GM12878 (cell line): ENCODE data around the gene TPGS1.

Experiments
- HDAC2 ChIP-seq: fragments of 200-600 bp; sonication (generic); IDR thresholded peaks from 2 replicates; pipeline ENCODE4 v1.6.1; 2017
- JUND ChIP-seq: IDR thresholded peaks from 2 replicates; pipeline ENCODE4 v1.6.1; 2012; ENCODE audit warnings: low read depth, mild to moderate bottlenecking, low read length, improper control_type of control experiment, moderate library complexity
- LARP7 ChIP-seq: fragments of 450-650 bp; IDR thresholded peaks from 2 replicates; pipeline ENCODE4 v1.6.1; 2017; ENCODE audit warnings: mild to moderate bottlenecking
- MYC ChIP-seq: IDR thresholded peaks from 2 replicates; pipeline ENCODE4 v1.6.1; 2011; ENCODE audit warnings: mild to moderate bottlenecking, low read length, moderate library complexity, inconsistent platforms; ENCODE audit not compliant: insufficient read depth, insufficient replicate concordance, insufficient read length, severe bottlenecking
- RAD21 ChIP-seq: IDR thresholded peaks from 2 replicates; pipeline ENCODE4 v1.6.1; 2011; ENCODE audit warnings: mild to moderate bottlenecking, low read depth, low read length, moderate library complexity; ENCODE audit not compliant: insufficient read depth
- RELA ChIP-seq: fragments of 450-650 bp; IDR thresholded peaks from 2 replicates; pipeline ENCODE4 v1.8.0; 2014; ENCODE audit warnings: borderline replicate concordance; ENCODE audit not compliant: partially characterized antibody
- RFX5 ChIP-seq: IDR thresholded peaks from 2 replicates; pipeline ENCODE4 v1.6.1; 2011; ENCODE audit warnings: low read depth, low read length, improper control_type of control experiment
- TARDBP ChIP-seq: IDR thresholded peaks from 2 replicates; pipeline ENCODE4 v1.6.1; 2016; ENCODE audit warnings: borderline replicate concordance
- YY1 ChIP-seq: IDR thresholded peaks from 2 replicates; pipeline ENCODE4 v1.6.1; 2011; ENCODE audit warnings: low read depth, mild to moderate bottlenecking, low read length
- ZNF274 ChIP-seq: IDR thresholded peaks from one replicate; pipeline ENCODE4 v1.8.0; 2011; ENCODE audit not compliant: insufficient read length, insufficient read depth
- TF ChIP-seq, protein P1 (sequence below): IDR thresholded peaks from 2 replicates; pipeline ENCODE4 v1.6.1; 2012; ENCODE audit warnings: mild to moderate bottlenecking, low read depth, low read length
- TF ChIP-seq, protein P2 (sequence below), 3 experiments: IDR thresholded peaks in 2 of 3; conservative IDR thresholded peaks in 1 of 3; 2 replicates each; pipeline ENCODE4 v1.5.1; 2011; ENCODE audit warnings: low read depth in 3 of 3, low read length in 3 of 3, mild to moderate bottlenecking in 3 of 3, control low read depth in 2 of 3, moderate library complexity in 2 of 3, inconsistent platforms in 1 of 3, mixed read lengths in 1 of 3; ENCODE audit not compliant: control insufficient read depth in 2 of 3, insufficient read depth in 1 of 3; ENCODE audit errors: extremely low read depth in 1 of 3
- TF ChIP-seq, protein P3 (sequence below): fragments of 450-650 bp; IDR thresholded peaks from 2 replicates; pipeline ENCODE4 v1.6.1; 2017; ENCODE audit warnings: low read depth, mild to moderate bottlenecking, moderate library complexity
- TF ChIP-seq, protein P4 (sequence below): IDR thresholded peaks from 2 replicates; pipeline ENCODE4 v1.6.1; 2012; ENCODE audit warnings: low read depth, low read length, improper control_type of control experiment

DNA sequence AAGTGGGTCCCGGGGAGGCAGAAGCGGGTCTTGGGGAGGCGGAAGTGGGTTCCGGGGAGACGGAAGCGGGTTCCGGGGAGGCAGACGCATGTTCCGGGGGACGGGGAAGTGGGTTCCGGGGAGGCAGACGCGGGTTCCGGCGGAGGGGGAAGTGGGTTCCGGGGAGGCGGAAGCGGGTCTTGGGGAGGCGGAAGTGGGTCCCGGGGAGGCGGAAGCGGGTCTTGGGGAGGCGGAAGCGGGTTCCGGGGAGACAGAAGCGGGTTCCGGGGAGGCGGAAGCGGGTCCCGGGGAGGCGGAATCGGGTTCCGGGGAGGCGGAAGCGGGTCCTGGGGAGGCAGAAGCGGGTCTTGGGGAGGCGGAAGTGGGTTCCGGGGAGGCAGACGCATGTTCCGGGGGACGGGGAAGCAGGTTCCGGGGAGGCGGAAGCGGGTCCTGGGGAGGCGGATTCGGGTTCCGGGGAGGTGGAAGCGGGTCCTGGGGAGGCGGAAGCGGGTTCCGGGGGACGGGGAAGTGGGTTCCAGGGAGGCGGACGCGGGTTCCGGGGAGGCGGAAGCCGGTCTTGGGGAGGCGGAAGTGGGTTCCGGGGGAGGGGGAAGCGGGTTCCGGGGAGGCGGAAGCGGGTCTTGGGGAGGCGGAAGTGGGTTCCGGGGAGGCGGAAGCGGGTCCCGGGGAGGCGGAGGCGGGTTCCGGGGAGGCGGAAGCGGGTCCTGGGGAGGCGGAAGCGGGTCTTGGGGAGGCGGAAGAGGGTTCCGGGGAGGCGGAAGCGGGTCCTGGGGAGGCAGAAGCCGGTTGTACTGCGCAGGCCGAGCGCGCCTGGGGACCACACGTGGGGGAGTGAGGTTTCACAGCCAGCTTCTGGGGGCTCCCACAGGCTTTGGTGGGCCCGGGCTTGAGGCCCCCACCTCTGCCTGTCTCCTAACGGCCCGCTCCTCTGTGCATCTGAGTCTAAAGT is 48.9 kb upstream of the TPGS1 start:
- TF ChIP-seq, protein P1, sequence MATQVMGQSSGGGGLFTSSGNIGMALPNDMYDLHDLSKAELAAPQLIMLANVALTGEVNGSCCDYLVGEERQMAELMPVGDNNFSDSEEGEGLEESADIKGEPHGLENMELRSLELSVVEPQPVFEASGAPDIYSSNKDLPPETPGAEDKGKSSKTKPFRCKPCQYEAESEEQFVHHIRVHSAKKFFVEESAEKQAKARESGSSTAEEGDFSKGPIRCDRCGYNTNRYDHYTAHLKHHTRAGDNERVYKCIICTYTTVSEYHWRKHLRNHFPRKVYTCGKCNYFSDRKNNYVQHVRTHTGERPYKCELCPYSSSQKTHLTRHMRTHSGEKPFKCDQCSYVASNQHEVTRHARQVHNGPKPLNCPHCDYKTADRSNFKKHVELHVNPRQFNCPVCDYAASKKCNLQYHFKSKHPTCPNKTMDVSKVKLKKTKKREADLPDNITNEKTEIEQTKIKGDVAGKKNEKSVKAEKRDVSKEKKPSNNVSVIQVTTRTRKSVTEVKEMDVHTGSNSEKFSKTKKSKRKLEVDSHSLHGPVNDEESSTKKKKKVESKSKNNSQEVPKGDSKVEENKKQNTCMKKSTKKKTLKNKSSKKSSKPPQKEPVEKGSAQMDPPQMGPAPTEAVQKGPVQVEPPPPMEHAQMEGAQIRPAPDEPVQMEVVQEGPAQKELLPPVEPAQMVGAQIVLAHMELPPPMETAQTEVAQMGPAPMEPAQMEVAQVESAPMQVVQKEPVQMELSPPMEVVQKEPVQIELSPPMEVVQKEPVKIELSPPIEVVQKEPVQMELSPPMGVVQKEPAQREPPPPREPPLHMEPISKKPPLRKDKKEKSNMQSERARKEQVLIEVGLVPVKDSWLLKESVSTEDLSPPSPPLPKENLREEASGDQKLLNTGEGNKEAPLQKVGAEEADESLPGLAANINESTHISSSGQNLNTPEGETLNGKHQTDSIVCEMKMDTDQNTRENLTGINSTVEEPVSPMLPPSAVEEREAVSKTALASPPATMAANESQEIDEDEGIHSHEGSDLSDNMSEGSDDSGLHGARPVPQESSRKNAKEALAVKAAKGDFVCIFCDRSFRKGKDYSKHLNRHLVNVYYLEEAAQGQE = no peak
- TF ChIP-seq MYC (no peak), RAD21 (no peak), YY1 (no peak), HDAC2 (no peak), RFX5 (no peak), JUND (no peak), ZNF274 (no peak), RELA (no peak), TARDBP (no peak), LARP7 (no peak)
- TF ChIP-seq, protein P2, sequence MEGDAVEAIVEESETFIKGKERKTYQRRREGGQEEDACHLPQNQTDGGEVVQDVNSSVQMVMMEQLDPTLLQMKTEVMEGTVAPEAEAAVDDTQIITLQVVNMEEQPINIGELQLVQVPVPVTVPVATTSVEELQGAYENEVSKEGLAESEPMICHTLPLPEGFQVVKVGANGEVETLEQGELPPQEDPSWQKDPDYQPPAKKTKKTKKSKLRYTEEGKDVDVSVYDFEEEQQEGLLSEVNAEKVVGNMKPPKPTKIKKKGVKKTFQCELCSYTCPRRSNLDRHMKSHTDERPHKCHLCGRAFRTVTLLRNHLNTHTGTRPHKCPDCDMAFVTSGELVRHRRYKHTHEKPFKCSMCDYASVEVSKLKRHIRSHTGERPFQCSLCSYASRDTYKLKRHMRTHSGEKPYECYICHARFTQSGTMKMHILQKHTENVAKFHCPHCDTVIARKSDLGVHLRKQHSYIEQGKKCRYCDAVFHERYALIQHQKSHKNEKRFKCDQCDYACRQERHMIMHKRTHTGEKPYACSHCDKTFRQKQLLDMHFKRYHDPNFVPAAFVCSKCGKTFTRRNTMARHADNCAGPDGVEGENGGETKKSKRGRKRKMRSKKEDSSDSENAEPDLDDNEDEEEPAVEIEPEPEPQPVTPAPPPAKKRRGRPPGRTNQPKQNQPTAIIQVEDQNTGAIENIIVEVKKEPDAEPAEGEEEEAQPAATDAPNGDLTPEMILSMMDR (IDR thresholded peaks at IDR 0.05 in 2 of 3, conservative IDR thresholded peaks at IDR 0.05 in 1 of 3; ENCODE audit: control insufficient read depth in 2 of 3, extremely low read depth in 1 of 3, insufficient read depth in 1 of 3, low read depth in 3 of 3, low read length in 3 of 3) = no peak
- TF ChIP-seq, protein P3, sequence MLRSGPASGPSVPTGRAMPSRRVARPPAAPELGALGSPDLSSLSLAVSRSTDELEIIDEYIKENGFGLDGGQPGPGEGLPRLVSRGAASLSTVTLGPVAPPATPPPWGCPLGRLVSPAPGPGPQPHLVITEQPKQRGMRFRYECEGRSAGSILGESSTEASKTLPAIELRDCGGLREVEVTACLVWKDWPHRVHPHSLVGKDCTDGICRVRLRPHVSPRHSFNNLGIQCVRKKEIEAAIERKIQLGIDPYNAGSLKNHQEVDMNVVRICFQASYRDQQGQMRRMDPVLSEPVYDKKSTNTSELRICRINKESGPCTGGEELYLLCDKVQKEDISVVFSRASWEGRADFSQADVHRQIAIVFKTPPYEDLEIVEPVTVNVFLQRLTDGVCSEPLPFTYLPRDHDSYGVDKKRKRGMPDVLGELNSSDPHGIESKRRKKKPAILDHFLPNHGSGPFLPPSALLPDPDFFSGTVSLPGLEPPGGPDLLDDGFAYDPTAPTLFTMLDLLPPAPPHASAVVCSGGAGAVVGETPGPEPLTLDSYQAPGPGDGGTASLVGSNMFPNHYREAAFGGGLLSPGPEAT = no peak
- TF ChIP-seq, protein P4, sequence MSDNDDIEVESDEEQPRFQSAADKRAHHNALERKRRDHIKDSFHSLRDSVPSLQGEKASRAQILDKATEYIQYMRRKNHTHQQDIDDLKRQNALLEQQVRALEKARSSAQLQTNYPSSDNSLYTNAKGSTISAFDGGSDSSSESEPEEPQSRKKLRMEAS = no peak
